ENCODE data around the gene CRELD2.

CRELD2 gene

DNA sequence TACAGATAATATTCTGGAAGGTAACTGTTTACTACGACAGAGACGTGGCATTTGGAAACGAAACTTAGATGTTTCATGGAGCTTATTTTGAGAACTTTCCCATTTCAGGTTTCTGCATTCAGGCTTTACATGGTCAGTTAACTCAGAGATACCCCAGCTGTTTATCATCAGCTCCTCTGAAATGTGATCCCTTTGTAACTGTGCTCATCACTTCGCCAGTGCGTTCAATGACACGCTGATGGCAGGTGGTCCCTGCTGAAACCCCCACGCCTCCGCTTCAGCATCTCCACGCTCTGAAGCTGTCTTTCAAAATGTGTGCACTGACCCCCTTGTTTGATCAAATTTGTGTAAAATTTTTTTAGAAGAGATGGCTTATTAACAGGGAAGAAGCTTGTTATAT is 30.7 kb upstream of the CRELD2 start:
- DNase-seq (ENCODE audit: low spot score) = no peak

DNA sequence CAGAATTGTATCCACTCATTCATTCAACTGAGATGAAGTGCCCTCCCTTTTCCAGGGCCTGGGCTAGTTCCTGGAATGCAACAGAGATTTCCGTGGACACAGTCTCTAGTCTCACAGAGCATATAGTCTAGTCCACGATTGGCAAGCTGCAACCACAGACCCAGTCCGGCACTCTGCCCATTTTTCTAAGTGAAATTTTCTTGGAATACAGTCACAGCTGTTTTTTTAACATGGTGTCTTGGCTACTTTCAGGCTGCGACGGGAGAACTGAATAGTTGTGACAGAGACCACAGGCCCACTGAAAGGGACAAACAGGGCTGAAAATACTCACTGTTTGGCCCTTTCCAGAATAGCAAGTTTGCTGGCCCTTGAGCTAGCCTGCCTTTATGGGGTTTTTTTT is 29.4 kb upstream of the CRELD2 start:
- no peak for DNase-seq (ENCODE audit: low spot score)

DNA sequence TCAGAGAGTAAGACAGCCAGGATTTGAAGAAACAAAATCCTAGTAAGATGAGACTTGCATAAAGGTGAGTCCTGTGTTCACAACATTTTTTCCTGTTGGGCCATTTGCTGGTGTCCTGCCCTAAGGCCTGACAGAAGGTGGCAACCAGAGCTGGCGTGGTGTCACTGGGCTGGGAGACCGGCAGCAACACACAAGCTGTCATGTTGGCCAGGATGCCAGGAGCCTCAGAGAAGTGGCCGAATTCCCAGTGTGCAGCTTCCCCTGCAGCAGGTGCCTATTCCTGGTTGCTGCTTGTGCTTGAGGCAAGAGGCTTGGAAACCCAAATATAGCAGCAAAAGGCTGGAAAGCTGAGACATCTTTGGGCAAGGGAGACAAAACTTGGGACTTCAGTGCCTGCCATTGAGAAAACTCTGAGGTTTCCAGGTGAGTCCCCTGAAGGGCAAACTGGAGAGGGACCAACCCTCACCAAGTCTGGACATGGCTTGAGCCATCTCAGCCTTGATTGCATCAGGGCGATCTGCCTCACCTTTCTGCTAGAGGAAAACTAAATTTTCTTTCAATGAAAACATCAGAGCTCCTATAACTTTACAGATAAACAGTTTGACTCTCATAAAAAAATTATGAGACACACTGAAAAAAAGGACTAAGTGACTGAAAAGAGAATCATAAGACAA is 26.1 kb upstream of the CRELD2 start:
- DNase-seq (ENCODE audit: low spot score) = no peak

DNA sequence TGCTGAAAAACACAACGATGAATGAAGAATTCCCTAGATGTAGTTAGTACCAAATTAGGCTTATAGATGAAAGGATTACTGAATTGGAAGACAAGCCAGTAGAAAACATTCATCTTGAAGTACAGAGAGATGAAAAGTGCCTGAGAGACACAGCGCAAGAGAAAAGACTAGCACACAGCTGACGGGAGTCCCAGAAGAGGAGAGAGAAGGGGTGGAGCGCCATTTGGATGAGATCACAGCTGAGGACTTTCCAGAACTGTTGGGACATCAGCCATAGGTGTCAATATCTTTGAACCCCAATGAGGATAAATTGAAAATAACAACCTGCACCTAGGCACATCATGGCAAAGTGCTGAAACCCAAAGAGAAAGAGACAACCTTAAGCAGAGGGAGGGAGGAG is 25.4 kb upstream of the CRELD2 start:
- no peak for DNase-seq (ENCODE audit: low spot score)

DNA sequence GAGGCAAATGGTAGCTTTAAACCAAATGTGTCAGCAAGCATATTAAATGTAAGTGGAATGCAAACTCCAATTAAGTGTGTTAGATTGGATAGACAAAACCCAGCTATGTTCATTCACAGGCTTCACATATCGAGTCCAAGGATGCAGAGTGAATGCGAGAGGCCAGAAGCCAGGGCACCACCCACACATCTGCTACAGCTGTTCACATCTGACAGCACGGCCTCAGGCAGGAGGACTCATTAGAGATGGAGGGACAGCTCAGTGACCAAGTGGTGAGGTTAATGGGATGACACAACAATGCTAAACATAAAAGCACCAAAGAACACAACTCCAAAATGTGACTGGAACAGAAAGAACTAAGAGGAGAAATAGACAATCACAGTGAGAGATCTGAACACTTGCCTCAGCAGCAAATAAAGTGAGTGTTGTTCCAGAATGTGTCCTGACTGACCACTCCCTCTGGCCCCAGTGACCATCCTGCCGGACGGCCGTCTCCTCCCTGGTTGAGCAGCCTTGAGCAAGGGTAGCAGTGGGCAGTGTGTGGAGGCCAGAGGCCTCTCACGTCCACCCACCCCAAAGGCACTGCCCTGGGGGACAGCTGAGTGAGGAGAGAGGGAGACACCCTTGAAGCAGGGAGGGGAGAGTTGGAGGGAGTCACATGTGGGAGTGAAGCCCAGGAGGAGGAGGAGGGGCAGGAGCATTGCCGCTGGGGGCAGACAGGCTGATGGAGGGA is 23.9 kb upstream of the CRELD2 start:
- DNase-seq (ENCODE audit: low spot score) = no peak

DNA sequence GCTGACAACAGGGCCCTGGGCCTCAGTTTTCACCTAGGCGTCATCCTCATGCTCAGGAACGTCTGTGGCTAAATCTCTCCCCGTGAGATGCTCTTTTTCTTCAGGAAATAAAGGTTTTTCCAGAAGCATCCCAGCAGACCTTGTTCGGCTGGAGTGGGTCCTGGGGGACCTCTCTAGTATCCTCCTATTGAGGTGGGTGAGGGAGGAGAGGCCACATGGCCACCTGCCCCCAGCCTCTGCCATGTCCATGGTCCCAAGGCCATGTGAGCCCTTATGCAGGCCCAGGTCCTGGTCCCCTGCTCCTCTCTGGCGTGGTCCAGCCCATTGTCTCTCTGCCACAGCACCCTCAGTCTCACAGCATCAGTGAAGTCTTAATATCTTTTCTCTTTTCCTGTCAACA is 22.2 kb upstream of the CRELD2 start:
- no peak for DNase-seq (ENCODE audit: low spot score)

DNA sequence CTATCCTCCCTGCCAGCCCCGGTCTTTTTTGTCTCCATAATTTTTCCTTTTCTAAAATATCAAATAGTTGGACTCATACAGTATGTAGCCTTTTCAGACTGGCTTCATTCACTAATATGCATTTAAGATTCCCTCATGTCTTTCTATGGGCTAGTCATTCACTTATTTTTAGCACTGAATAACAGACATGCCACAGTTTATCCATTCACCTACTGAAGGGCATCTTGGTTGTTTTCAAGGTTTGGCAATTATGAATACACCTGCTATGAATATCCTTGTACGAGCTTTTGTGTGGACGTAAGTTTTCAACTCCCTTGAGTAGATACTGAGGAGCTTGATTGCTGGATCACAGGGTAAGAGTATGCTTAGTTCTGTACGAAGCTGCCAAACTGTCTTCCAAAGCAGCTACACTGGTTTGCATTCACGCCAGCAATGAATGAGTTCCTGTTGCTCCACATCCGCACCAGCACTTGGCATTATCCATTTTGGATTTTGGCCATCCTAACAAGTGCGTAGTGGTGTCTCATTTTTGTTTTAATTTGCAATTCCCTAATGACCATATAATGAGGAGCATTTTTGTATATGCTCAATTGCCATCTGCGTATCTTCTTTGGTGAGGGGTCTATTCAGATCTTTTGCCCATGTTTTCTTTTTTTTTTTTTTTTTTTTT is 21.3 kb upstream of the CRELD2 start:
- no peak for DNase-seq (ENCODE audit: low spot score)

DNA sequence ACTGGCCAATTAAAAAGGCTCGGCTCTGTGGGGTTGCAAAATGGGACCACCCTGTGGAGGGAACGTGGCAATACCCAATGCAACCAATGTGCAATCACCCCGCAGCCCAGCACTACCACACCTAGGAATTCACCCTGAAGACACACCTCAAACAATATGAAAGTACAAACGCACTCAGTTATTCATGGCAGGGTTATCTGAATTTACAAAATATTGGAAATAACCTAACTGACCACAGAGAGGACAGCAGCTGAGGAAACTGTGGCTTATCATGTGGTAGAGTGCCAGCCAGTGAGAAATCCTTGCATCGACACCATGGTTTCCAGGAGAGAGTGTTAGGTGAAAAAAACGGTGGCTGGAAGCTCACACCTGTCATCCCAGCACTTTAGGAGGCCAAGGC is 18.9 kb upstream of the CRELD2 start:
- no peak for DNase-seq (ENCODE audit: low spot score)

DNA sequence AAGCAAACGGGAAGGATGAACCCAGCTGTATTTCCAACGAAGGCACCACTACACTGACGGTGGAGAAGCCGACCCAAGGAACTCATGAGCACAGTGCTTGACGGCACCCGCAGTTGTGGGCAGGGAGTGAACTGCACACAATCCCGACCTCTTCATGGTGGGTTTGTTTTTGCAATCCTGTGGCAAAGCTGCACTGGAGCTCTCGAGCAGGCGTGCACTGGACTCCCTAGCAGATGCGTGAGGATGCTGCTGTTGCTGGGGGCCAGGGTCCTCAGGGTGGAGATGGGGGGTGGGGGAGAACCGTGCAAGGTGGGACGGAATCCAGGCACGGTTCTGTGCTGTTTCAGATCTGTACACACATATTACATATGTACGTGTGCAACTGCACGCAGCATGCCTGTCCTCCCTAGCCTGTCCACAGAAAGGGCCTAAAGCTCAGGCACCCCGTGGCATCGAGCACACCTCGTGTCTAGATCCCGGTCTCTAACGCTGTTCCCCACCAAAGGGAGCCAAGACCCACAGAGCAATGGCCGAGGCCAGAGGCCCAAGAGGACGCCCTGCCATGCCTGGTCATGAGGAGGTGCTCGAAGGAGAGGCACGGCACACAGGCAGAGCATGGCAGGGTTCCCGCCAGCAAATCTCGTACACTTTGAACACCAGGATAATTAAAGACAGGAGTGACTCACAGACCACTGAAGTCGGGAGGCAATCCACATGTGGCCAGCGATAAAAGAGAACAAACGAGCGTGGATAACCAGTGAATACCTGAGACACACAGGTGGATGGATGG is 17.8 kb upstream of the CRELD2 start:
- no peak for DNase-seq (ENCODE audit: low spot score)

DNA sequence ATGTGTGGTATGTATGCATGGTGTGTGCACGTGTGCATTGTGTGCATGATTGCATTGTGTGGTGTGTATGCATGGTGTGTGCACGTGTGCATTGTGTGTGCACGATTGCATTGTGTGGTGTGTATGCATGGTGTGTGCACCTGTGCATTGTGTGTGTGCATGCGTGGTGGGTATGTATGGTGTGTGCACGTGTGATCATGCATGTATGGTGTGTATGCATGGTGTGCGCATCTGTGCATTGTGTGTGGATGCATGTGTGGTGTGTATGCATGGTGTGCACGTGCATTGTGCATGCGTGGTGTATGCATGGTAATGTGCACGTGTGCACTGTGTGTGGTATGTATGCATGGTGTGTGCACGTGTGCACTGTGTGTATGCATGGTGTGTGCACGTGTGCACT is 17.0 kb upstream of the CRELD2 start:
- no peak for DNase-seq (ENCODE audit: low spot score)

DNA sequence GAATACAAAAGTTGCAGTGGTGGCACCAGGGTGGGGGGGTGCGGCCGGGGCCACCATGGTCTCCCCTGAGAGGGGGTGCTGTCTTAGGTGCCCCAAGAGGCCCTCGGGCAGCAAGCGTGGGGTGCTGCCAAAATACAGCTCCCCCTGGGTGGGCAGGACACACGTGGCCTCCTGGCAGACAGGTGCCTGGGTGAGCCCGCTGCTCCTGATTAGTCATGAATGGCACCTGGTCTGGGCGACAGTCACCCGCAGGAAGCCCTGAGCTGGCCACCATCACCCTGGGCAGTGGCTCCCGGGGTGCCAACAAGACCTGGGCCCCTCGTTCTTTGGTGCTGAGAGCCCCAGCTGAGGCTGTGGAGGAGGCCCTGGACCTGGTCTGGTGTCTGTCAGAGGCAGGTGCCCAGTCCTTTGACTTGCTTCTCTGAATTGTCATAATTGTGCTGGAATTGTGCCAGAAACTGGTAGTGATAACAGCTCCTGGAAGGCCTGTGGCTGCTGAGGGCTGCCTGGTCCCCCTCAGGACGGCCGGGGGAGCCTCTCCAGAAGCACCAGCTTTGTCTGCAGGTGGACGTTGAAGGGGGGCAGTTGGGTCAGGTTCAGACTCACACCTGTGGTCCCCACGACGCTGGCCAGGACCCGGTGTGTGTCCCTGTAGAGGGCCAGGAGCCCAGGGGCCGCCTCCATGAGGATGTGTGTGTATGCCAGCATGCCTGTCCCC is 15.0 kb upstream of the CRELD2 start:
- DNase-seq (ENCODE audit: low spot score) = no peak

DNA sequence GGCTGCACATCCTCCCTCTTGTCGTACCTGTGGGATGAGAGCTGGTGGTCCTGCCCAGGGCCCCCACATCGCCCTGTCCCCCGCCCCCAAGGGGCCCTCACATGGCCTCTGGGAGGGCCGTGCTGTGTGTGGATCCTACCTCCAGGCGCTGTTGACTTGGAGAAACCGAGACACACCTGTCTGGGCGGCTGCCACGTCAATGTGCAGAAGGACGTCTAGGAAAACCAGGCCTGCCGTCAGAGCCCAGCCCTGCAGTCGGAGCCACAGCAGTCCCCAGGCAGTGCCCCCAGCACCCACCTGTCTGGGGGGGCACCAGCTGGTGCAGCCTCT is 14.4 kb upstream of the CRELD2 start:
- DNase-seq (ENCODE audit: low spot score) = no peak

DNA sequence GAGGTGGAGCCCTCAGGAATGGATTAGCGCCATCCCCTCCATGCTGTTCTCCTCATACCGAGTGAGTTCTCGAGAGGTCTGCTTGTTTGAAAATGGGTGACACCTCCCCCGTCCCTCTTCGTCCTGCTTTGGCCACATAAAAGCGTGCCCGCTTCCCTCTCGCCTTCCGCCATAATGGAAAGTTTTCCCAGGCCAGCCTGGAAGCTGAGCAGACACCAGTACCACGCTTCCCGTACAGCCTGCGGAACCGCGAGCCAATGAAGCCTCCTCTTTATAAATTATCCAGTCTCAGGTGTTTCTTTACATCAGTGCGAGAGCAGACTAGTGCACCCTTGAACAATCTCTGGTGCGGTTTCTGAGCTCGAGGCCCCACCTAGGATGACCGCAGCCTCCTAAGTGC is 13.0 kb upstream of the CRELD2 start:
- no peak for DNase-seq (ENCODE audit: low spot score)

DNA sequence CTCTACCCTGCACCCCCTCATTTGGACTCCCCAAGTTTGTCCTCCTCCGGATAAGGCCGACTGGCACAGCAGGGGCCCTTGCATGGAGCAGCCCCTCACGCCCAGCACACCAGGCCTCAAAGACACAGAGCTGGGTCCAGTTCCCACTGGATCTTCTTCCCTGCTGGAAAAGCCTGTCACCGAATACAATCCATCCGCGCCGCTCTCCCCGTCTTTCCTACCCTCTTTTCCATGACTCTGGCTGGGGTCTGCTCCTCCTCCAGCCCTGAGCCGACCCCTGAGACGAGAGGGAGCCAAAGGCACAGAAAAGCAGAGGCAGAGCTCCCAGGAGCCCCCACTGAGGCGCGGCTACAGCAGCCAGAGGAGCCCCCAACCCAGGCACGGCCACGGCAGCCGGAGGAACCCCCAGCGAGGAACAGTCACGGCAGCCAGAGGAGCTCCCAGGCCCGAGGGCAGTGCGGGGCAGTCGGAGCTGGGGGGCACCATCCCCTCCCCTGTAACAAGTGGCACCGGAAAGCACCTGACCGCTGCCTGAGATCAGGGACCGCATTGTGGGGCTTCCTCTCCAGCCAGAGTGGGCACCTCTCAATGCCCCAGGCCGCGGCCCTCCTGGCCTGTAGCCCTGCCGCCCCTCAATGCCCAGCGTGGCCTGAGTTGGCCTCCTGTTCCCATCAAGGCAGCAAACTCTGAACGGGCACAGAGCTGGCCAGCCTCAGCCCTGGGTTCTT is 12.2 kb upstream of the CRELD2 start:
- DNase-seq (ENCODE audit: low spot score) = no peak

DNA sequence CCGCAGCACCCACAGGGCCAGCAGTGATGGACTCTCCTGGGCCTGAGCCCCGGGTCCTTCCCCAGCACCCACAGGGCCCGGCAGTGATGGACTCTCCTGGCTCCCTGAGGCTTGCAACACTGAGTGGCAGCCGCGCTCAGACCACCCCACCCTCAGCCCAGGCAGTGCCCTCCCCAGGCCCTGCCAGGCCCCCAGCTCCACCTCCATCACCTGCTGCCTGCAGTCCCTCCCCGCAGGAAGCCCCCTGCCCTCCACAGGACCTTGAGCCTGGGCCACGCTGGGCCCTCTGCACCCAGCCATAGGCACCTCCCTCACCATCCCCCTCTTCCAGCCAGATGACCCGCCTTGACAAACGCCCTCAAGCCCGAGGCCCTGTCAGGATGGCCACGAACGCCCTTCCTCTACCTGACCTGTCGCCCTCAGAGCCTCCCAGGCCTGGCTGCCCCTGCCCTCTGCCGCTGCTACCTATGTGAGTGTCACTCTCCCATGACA is 11.6 kb upstream of the CRELD2 start:
- DNase-seq (ENCODE audit: low spot score) = no peak

DNA sequence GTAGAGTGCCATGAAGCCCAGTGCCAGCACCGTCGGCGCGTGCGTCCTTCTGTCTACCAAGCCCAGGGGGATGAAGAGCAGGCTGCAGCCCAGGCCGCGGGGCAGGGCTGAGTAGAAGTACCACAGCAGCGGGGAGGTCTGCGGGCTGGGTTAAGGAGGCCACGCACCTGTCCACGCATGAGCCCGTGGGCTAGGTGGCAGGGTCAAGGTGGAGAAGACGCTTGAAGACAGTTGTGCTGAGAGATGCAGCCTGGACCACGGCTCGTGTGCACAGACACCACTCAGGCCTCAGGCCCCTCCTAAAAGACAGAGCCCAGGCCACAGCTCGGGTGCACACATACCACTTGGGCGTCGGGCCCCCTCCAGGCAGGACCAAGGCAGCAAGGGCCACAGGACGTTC is 10.6 kb upstream of the CRELD2 start:
- DNase-seq (ENCODE audit: low spot score) = no peak

DNA sequence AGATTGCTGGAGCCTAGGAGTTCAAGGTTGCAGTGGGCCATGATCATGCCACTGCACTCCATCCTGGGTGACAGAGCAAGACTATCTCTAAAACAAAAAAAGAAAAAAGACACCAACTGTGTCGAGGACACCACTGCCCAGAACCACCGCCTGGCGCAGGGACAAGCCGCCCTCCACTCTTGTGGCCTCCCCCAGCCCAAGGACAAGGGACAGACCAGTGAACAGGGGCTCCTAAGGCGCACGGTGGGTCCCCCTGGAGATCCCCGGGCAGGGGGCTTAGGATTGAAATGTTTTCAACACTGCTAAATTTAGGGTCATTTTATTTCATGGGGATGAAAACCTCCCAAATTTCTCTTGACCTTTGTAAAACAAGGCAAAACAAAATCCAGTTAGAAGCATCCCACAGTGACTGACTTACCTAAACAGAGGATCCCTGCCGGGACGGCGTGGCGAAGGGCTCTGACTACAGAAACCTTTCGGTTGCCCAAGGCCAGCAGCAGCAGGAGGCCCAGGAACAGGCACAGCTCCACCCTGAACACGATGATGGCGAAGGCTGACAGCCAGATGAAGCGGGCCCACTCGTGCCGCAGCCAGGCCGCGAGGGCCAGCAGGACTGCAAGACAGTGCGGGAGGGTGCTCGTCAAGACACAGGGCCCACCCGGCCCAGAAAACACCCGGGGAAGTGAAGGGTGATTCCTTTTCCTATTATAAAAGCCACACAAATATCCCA is 8.8 kb upstream of the CRELD2 start:
- no peak for DNase-seq (ENCODE audit: low spot score)

DNA sequence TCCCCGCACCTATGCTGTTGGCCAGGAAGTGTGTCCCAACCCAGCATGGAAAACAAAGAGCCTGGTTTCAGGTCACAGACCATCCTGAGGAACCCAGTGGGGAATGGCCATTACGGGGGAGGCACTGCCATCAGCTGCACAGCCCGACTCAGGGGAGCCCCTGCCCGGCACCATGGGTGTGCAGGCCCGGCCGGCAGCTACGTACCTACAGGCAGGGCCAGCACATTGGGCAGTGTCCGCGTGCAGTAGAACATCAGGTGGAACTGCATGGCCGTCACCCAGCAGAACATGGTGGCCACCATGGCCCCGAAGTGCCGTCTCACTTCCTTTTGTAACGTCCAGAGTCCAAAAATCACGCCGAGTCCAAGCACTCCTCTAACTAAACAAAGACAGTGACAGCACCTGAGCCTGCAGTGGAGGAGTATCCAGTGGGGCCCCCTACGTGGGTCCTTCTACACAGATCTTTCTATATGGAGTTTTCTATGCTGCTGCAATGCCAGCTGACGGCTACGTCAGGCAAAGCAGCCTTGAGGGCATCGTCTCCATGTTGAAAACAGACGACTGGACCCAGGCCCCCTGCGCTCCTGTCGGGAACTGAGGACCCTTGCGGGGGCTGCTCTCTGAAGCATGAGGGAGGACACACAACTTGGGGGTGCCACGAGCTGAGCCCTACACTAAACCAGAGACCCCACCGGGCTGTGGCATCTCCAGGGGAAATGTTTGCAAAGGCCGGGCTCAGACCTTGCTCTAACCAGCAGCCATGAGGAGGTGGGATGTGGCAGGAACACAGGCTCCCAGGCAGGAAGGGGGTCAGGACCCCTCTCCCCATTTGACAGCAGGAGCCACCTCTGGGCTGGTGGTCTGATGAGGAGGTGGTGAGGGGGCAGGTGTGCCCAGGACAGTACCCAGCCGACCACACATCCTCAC is 7.9 kb upstream of the CRELD2 start:
- DNase-seq (ENCODE audit: low spot score) = no peak

DNA sequence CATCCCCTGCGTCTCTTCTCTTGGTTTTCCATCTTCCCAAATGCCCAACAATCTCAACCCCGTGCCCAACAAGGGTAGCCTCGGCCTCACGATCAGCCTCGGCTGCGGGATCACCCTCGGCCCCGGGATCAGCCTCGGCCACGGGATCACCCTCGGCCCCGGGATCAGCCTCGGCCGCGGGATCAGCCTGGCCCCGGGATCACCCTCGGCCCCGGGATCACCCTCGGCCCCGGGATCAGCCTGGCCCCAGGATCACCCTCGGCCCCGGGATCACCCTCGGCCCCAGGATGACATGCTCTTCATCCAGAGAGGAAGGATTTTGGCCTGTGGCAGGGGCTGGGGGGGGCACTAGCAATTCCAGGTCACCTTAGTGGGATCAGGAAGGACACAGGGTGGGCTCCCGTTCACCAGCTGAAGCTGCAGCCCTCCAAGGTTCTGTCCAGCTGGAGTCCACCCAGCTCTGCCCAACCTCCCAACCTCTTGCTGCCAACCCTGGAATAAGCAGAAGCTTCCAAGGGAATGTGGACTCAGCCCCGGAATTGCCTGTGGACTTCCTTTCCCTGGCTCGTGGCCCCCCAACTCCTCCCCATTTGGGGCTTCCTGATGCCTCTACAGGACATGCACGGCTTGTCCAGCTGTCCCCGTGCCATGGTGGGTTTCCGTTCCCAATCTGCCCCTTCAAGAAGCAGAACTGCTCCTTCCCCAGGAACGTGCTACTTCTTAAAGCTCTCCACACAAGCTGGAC is 6.4 kb upstream of the CRELD2 start:
- no peak for DNase-seq (ENCODE audit: low spot score)
